GM23338 (cell line): ENCODE measurements around the gene ZFAND6.

Experiments
- EZH2 ChIP-seq: fragments of 200-600 bp; sonication (generic); IDR thresholded peaks from one replicate; pipeline ENCODE4 v1.8.0; 2017; ENCODE audit warnings: antibody characterized with exemption, mild to moderate bottlenecking, low read depth; ENCODE audit not compliant: unreplicated experiment
- POLR2AphosphoS5 ChIP-seq: IDR thresholded peaks from 2 replicates; pipeline ENCODE4 v1.6.1; 2016; ENCODE audit warnings: antibody characterized with exemption, low read depth
- TF ChIP-seq, protein P1 (sequence below), 2 experiments: fragments of 200-600 bp in 1 of 2; sonication (generic) in 1 of 2; conservative IDR thresholded peaks; 2 replicates each; pipeline versions ENCODE4 v1.5.1 to v1.6.1; 2016 to 2017; ENCODE audit warnings: antibody characterized with exemption in 2 of 2, low read depth in 2 of 2, mild to moderate bottlenecking in 2 of 2, moderate library complexity in 1 of 2
- TF ChIP-seq, protein P2 (sequence below): IDR thresholded peaks from one replicate; pipeline ENCODE4 v1.6.1; 2018; ENCODE audit warnings: antibody characterized with exemption; ENCODE audit not compliant: unreplicated experiment

DNA sequence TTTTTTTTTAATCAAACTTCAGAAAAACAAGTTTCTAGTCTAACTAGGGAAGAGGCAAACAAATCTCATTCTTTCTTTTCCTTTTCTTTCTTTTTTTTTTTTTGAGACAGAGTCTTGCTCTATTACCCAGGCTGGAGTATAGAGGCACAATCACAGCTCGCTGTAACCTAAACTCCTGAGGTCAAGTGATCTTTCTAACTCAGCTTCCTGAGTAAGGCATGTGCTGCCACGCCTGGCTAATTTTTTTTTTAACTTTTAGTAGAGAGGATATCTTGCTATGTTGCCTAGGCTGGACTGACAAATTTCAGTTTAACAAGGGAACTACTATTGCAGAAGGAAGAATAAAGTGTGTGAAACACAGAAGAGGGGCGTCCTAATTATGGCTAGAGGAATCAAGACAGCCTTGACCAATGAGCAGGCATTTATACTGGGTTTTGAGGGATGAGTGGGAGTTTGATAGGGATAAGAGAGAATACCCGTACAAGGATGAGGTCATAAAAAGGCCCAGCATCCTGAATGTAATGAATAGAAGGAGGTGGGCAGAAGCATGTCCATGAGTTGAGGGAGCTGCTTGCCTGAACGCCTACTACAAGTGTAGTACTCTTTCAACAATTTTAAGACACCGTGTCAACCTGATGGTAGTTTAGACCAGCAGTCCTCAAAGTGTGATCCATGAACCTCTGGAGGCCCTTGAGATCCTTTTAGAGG lies 6.7 kb upstream of the ZFAND6 start:
- TF ChIP-seq, protein P1, sequence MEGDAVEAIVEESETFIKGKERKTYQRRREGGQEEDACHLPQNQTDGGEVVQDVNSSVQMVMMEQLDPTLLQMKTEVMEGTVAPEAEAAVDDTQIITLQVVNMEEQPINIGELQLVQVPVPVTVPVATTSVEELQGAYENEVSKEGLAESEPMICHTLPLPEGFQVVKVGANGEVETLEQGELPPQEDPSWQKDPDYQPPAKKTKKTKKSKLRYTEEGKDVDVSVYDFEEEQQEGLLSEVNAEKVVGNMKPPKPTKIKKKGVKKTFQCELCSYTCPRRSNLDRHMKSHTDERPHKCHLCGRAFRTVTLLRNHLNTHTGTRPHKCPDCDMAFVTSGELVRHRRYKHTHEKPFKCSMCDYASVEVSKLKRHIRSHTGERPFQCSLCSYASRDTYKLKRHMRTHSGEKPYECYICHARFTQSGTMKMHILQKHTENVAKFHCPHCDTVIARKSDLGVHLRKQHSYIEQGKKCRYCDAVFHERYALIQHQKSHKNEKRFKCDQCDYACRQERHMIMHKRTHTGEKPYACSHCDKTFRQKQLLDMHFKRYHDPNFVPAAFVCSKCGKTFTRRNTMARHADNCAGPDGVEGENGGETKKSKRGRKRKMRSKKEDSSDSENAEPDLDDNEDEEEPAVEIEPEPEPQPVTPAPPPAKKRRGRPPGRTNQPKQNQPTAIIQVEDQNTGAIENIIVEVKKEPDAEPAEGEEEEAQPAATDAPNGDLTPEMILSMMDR (conservative IDR thresholded peaks at IDR 0.05; ENCODE audit: low read depth in 2 of 2) = no peak
- no peak for TF ChIP-seq EZH2
- no peak for TF ChIP-seq POLR2AphosphoS5
- TF ChIP-seq, protein P2, sequence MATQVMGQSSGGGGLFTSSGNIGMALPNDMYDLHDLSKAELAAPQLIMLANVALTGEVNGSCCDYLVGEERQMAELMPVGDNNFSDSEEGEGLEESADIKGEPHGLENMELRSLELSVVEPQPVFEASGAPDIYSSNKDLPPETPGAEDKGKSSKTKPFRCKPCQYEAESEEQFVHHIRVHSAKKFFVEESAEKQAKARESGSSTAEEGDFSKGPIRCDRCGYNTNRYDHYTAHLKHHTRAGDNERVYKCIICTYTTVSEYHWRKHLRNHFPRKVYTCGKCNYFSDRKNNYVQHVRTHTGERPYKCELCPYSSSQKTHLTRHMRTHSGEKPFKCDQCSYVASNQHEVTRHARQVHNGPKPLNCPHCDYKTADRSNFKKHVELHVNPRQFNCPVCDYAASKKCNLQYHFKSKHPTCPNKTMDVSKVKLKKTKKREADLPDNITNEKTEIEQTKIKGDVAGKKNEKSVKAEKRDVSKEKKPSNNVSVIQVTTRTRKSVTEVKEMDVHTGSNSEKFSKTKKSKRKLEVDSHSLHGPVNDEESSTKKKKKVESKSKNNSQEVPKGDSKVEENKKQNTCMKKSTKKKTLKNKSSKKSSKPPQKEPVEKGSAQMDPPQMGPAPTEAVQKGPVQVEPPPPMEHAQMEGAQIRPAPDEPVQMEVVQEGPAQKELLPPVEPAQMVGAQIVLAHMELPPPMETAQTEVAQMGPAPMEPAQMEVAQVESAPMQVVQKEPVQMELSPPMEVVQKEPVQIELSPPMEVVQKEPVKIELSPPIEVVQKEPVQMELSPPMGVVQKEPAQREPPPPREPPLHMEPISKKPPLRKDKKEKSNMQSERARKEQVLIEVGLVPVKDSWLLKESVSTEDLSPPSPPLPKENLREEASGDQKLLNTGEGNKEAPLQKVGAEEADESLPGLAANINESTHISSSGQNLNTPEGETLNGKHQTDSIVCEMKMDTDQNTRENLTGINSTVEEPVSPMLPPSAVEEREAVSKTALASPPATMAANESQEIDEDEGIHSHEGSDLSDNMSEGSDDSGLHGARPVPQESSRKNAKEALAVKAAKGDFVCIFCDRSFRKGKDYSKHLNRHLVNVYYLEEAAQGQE = no peak
